Activated CD4-positive, alpha-beta T cell treated with anti-CD3 and anti-CD28 coated beads for 4 hours (primary cell): ENCODE measurements around the gene STK24.
A peak's percentile ranks its signal among the peaks of the same experiment; 100 is the strongest.

ENCODE experiments used
- DNase-seq, 2 donors: peaks; one replicate each; pipeline ENCODE4 v3.0.0-alpha.2; 2020

Gene STK24

DNA sequence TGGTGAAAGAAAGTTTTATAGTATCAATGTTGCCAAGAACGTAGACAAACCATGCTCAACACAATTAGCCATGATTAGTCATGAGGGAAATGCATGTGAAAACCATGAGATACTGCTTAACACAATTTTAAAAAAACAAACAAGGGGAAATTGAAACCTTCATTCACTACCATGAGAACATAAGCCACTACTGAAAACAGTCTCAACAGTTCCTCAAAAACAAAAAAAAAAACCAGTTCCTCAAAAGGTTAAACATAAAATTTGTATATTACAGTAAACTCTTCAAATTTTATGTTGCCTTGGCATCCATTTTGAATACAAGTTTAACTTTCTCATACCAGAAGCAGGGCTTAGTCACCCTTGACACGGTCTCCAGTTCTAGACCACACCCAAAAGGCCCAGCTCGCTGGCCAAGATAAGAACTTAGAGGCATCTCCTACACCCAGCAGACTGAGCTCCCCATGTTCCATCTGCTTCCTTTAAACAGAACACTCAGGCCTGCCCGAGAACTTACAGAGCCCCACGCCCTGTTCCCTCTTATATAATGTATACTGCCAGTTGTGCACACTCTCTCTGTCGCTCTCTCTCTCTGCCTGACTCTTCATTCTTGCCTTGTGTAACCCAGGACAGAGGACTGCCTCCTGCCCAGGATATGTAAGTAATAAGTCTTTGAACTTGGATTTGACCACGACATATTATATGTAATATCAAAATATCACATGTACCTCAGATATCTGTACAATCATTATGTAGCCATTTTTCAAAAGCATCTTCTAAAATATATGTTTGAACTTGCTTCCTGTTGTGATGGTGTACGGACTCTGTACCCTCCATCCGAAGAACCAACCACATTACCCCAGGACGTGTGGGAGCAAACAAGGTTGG, 67.4 kb downstream of the STK24 start:
- DNase-seq, result peak; percentile 40 to 44

- DNase-seq, result no peak
Observed at GRCh38 chr13:98508685-98509084, 68.2 kb downstream of the STK24 start.

DNA sequence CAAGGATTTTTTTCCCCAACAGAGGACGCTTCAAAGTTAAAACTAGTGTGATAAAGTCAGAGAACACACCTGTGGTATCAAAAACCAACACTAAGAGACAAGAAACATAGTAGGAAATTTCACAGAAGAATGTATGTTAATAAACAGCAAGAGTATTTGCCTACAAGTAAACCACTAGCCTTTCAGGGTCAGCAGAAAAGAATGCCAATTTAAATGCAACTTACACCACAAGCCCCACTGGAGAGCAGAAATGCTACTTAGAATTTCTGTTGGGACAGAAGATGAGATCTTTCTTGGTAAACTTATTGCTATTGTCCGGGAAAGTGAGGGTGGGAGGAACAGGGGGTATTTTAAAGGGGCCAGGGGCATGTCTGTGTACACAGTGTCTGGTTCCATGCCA, 68.6 kb downstream of the STK24 start:
- DNase-seq, result no peak

DNA sequence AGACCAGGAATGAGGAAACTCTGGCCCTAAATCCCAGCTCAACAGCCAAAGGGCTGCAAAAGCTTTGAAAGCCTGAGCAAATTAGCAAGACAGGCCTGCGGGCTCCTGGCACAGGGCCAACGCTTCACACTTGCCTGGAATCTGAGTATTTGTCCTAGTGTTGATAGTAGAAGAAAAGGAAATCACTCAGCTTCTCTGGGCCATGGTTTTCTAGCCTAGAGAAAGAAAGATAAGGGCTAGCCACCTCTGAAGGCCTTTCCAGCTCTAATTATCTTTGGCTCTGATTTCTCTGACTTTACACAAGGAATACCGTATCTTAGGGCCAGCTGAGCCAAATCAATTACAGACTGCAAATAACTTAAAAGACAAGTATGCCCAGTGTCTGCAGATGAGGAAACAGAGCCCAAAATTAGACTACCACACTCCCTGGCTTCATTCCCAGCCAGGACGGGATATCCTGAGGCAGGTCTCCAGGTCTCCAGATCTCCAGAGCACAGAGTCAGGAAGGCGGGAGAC, 69.6 kb downstream of the STK24 start:
- DNase-seq, result no peak

GRCh38 chr13:98506728-98507230, 70.1 kb downstream of the STK24 start:
- DNase-seq, result no peak

DNA sequence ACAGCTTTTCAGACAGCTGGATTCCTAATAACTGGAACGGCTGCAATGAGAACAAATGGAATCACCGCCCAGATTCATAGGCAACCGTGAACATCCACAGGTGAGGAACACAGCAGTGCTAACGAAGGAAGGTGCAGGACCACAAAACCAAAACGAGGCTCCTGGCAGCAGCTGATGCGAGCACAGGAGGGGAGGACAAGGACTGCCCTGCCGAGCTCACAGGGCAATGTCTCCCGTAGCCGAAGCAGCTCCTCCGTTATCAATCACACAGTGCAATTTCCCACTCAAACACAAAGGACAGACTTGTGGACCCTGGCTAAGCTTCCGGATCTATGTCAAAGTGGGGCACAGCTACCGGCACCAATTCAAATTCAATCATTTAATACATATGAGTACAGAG, 70.6 kb downstream of the STK24 start:
- no peak for DNase-seq

DNA sequence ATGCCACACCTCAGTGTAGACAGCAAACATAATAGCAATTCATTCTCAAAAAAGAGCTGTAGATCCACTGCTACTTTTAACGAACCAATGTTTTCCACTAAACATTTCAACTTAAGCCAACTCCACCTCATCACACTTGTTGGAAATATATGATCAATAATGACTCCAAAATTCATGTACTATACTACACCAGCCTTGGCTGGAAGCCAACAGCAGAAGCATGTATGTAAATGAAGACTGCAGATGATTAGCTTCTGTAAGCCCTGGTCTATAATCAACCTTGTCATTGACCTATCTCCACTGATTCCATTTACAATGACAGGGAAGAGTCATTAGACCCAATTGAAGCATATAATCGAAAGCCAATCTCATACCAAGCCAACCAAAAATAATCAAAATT, 71.7 kb downstream of the STK24 start:
- DNase-seq, result no peak

GRCh38 chr13:98504371-98504963, 72.4 kb downstream of the STK24 start:
- DNase-seq, result no peak

GRCh38 chr13:98504029-98504351, 72.9 kb downstream of the STK24 start:
- no peak for DNase-seq

DNA sequence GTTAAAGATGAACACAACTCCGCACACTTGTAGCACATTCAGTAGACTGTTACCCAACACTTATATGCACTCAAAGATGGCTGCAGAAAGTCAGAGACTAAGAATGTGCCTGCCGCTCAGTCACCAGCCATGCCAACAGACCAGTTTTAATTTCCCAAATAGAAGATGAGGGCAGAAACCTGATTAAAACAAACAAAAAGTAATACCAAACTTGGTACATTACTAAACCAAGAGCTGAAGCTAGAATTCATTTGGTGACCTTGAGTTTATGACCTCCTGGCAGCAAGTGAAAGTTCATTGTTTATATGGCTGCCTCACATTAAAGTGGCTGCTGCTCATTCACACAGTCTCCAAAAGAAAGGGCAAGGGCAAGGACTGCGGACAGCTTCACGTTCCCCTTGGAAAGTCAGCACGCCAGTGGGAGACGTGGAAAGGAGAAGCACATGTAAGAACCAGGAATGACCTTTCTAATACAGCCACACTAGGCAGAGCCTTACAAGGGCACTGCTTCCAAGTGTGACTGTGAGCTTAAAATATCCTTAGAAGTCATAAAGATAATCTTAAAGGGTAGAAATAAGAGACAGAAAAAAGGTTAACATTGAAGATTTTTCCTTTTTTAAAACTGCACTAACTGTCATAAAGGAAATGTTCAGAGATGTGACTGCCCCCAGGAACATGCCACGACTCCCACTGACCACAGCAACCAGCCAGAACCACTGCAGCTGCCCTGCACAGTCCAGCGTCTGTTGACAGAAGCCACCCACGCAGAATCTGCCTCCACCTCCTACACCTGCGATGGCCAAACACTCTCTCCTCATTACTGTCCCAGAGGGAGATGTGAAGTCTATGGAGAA, 73.5 kb downstream of the STK24 start:
- DNase-seq, result no peak

DNA sequence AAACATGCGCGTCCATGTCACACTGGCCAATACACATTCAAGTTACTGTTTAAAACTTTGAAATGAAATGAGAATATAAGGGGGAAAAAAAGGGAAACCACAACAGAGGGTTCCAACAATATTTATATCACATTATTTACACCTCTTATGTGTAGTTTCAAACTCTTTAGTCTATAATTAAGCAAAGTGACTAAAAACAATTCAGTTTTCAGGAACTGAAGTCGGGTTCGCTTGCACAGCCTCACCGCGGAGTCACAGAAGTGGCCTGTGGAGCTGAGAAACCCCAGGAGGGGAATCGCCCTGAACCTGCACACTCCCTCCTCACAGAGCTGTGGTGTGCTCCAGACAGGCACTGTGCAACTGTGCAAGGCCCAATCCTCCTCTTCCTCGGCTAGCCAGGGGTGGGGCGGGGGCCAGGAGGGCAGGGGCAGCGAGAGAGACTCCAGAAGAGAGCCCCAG, 75.9 kb downstream of the STK24 start:
- no peak for DNase-seq

- DNase-seq, result no peak
Observed at GRCh38 chr13:98496966-98497365, 79.9 kb downstream of the STK24 start.

GRCh38 chr13:98496479-98496791, 80.5 kb downstream of the STK24 start:
- DNase-seq, result no peak

DNA sequence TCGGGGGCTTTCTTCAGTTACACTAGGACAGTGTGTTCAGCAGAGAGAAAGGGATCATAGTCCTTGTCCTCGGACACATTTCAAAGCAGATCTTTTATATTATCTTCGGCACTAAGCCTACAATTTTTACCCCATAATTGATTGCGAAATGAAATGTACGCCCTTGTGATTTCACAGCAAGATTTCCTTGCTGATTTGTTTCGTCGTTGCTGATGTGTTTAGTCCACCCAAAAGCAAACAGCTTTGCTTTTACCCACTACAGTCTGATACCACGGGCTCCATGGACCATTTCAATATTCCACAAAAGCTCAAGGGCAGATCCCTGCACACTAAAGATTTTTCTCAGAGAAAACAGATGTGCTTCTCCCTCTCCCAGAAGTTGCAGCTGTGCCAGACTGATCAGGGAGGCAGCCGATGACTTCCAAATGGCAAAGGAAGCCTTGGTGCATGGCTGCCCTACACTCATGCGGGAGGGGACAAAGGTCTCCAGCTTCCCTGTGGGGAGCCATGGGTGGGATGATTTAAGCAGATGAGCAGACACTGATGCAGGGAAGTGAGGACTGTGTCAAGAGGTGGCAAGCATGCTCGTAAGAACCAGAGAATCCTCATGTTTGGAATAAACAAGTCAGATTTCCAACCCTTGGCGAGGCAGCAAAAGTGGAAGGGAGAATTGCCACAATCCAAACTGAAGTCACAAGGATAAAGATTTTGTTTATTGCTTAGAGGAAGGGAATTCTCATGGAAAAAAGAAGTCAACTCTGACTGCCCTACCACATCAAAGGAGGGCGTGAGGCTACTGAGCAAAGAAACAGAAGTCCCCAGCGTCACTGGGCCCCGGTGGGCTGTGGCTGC, 81.1 kb downstream of the STK24 start:
- no peak for DNase-seq

GRCh38 chr13:98494769-98495168, 82.1 kb downstream of the STK24 start:
- no peak for DNase-seq

- DNase-seq, result no peak
Observed at GRCh38 chr13:98493042-98493712, 83.7 kb downstream of the STK24 start.

DNA sequence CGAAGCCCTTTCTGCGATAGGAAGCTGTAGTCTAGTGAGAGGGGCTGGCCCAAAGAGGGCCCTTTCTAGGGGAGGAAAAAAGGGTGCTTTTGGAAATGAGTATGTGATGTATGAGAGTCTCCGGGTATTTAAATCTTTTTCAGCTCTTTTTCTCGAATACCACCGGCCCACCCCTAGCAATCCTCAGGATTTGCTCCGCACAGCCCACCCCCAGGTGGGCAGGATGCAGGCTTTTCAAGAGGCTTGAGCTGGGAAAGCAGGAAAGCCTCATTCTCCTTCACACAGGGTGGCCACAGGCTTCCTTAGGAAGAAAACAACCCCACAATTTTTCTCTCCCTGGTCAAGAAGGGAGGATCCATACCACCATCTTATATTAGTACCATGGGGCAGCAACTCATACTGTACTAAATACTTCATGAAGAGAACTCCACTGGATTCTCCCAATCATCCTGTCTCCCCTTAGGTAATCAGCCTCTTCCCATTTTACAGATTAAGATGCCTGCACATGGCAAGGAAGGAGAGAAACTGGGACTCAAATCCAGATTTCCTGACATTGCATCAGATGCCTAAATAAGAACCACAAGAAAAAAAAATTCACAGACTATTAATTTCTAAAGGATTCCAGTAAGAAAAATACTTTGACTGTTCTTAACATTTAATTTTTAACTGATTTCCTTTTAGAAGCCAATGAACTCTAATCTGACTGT, 84.4 kb downstream of the STK24 start:
- no peak for DNase-seq

DNA sequence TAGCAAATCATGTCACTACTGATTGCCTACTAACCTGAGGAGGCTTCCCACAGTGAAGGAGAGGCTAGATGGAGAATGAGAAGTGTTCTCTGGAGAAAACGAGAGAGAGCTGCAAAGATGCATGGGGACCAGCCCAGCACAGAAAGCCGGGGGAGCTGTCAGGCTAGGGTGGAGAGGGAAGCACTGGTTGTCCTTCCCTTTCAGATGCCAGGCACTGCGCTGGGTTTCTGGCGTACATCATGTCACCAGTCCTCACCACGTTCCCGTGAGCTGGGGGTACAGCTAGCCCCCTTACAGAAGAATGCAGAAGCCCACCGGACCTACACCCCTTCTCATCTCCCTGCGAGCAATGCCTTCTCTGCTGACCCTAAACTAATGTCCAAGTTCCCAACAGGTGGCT, 86.0 kb downstream of the STK24 start:
- no peak for DNase-seq

- DNase-seq, result no peak
Observed at GRCh38 chr13:98490195-98490836, 86.6 kb downstream of the STK24 start.

DNA sequence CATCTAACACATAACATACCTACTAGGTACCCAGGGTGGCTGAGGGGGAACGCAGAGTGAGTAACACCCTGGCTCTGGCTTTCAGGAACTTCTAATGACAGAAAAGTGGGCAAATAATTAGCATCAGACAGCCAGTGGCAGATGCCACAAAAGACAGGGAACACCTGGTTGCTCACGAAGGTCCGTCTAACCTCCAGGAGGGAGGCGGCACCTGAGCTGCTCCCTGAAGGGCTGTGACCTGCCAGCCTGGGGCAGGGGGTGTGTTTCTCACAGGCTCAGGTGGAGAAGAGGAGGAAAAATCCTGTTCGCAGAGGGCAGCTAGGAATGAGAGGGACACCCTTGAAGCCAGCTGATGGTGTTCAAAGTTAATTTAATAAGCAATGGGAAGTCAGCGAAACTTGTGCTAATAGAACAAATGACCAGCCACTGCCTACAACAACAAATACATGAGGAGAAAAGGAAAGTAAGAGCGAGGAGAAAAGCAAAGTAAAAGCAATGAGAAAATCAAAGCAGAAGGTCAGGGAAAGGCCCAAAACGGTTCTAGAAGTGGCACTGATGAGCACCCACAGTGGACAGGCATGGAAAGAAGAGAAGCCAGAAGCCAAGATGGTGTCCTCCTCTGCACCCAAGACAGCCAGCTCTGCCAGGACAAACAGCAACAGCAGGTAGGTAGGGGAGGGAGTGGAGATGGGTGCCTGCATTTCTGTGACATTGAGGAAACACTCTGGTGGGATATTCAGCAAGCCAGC, 87.3 kb downstream of the STK24 start:
- DNase-seq, result no peak
